ENCODE results near the gene TTC22. TPM values are rescaled to one million over a fixed set of nuclear protein-coding genes. Genes with fewer than 3 reads are reported as not detected.
A peak's percentile ranks its signal among the peaks of the same experiment; 100 is the strongest.

The TTC22 gene
- 4.9 and 6.0 TPM in 2 replicates for total RNA-seq

DNA sequence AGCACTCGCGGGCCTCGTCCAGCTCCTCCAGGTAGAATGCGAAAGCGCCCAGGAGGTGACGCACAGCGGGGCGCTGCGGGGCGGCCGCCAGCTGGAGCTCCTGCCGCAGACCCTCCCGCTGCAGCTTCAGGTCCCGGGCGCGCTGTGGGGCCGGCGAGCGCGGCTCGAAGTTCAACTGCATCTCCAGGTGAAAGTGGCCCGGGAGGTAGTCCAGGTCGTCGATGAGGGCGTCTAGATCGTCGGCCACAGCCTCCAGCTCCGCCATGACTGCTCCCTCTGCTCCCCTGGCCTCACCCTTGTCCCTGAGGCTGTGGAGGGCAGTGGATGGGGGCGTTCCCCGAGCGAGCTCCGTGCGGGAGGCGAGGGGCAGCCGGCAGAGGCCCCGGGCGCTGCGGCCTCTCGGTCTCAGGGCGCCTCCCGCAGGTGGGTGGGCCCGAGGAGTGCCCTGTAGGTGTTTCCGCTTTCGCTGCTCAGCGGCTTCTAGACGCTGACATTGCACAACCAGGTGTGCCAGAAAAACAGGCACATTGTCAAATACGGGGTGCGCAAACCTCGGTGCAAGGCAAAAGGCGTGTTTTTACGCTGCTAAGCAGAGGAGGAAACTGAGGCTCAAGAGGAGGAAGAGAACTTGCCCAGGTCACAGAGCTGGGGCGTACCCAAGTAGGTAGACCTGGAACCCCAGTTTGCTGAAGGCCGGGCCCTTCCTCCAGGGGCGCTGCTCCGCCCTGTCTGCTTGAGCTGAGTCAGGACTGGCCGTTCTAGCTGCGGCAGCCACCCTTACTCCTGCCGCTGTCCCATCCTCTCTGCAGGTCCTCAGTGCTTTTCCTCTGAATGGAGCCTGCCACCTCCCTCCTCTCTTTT lies at the start of gene TTC22:
Gene TTC22 (minus strand): TSS at position 425 of the 861 bp plus-strand sequence. CDS start 160 bp downstream, at position 265.
- H3K9me3 Mint-ChIP-seq, result no peaks in the 10 kb centered on the region
- H3K4me3 Mint-ChIP-seq, result peak within 1 kb of the TSS; percentile 90
- ATAC-seq (ENCODE audit: low read depth) (peak; percentile 90), DNase-seq (peak; percentile 67)
- intact Hi-C loops (cut with micrococcal nuclease), result loop anchor here (1.0 to 2.0 kb wide), 6 partner anchors 37 to 963 kb away; partner anchors contain the start of genes DHCR24, NDC1, PARS2 and SSBP3
- ChIA-PET CTCF (interaction anchor here (0.7 to 2.4 kb wide), 16 partner anchors 9 to 856 kb away, joined by 3 to 10 read pairs (median 4); partner anchors contain the start of genes DHCR24, IFT25 and TTC4), POLR2A (interaction anchor here (0.7 to 1.6 kb wide), 5 partner anchors 35 to 602 kb away, joined by 3 to 15 read pairs (median 3); partner anchors contain the start of genes CYB5RL, DHCR24, MRPL37 and TTC4)
- H3K4me1 Mint-ChIP-seq, result peaks cover 29% of the 10 kb centered on the region
- H3K36me3 Mint-ChIP-seq (ENCODE audit: low read depth), result peaks cover 3% of the 10 kb centered on the region
- H3K27ac Mint-ChIP-seq, result peak within 1 kb of the TSS; percentile 83
- no peaks in the 10 kb centered on the region for H3K27me3 Mint-ChIP-seq
- no peak for TF ChIP-seq CTCF (IDR thresholded peaks at IDR 0.05)

DNA sequence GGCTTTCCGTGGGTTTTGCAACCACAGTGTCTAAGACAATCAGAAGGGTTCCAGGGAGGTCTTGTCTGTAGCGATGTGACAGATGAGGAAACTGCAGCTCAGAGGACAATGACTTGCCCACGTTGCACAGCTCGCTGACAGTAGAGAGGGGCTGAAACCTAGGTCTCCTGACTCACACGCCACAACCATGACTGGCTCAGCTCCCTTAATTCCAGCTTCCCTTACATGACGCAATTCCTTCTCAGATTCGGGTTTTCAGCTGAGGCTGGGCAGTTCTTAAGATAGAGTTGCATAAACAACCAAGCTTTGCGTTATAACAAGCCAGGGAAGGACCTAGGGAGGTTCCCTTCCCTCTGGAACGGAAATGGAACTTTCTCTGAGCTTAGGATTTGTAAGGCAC lies 49.6 kb upstream of the TTC22 start:
- Mint-ChIP-seq H3K4me3 (no peak overlapping the region), H3K27ac (no peak overlapping the region), H3K36me3 (ENCODE audit: low read depth) (peaks cover 46% of the 10 kb centered on the region), H3K4me1 (no peaks in the 10 kb centered on the region), H3K9me3 (peaks cover 3% of the 10 kb centered on the region), H3K27me3 (no peaks in the 10 kb centered on the region)
- DNase-seq, result no peak
- intact Hi-C loops (cut with micrococcal nuclease), result no loop called here
- ChIA-PET CTCF (no interaction called here), POLR2A (no interaction called here)
- no peak for TF ChIP-seq CTCF (IDR thresholded peaks at IDR 0.05)
- ATAC-seq (ENCODE audit: low read depth), result no peak

- Mint-ChIP-seq H3K27me3 (no peaks in the 10 kb centered on the region), H3K4me3 (no peak overlapping the region), H3K4me1 (no peaks in the 10 kb centered on the region), H3K36me3 (ENCODE audit: low read depth) (peaks cover 46% of the 10 kb centered on the region), H3K27ac (no peak overlapping the region), H3K9me3 (peaks cover 3% of the 10 kb centered on the region)
- no peak for TF ChIP-seq CTCF (IDR thresholded peaks at IDR 0.05)
- intact Hi-C loops (cut with micrococcal nuclease), result no loop called here
- ChIA-PET POLR2A (no interaction called here), CTCF (no interaction called here)
- no peak for ATAC-seq (ENCODE audit: low read depth)
- no peak for DNase-seq
Measured at GRCh38 chr1:54850069-54850730, 49.1 kb upstream of the TTC22 start.

GRCh38 chr1:54849219-54850068 lies 48.3 kb upstream of the TTC22 start:
- no peak for ATAC-seq (ENCODE audit: low read depth)
- Mint-ChIP-seq H3K4me3 (no peak overlapping the region), H3K4me1 (no peaks in the 10 kb centered on the region), H3K27ac (no peak overlapping the region), H3K36me3 (ENCODE audit: low read depth) (peaks cover 46% of the 10 kb centered on the region), H3K27me3 (no peaks in the 10 kb centered on the region), H3K9me3 (peaks cover 3% of the 10 kb centered on the region)
- intact Hi-C loops (cut with micrococcal nuclease), result no loop called here
- no peak for DNase-seq
- ChIA-PET POLR2A (no interaction called here), CTCF (no interaction called here)
- no peak for TF ChIP-seq CTCF (IDR thresholded peaks at IDR 0.05)
